HG03097 (cell line): Measurements from ENCODE around the gene FOLR2.

Experiments
- ATAC-seq: cut with Tn5 transposase; IDR thresholded peaks from one replicate; pipeline ENCODE4 v1.9.1; 2021; ENCODE audit not compliant: unreplicated experiment, low FRiP score

Gene FOLR2

GRCh38 chr11:72239849-72240460 is 23.4 kb downstream of the FOLR2 start:
- ATAC-seq, result no peak

DNA sequence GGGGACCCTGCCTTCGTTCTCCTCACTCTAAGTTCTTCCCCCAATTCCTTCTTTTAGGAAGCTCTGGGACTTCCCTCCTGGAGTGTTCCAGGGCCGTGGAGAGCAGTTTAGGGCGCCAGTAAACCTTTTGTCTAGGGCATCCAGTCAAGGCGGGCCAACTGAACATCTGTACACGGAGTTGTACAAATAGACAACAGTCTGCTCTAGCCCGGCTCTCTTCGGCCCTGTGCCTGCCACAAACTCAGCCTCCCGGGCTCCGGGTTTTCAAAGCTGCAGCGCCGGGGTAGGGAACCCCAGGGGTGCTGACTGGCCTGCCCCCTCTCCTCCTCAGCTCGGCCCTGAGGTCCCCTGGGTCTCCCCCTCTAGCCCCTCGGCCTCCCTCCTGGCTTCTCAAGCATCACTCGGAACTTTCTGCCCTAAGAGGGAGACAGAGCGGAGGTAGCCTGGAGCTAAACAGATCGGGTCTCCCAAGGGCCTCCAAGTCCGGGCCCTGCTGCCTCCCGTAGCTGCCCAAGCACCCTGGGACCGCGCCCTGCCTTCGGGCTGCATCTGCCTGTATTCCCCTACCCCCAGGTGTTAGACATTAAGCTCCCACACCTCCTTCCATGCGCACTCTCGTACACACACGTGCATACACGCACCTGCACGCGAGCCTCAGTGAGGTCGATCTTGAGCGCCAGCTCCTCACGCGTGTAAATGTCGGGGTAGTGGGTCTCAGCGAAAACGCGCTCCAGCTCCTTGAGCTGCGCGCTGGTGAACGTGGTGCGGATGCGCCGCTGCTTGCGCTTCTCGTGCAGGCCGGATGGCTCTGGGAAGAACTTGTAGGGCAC is 24.1 kb downstream of the FOLR2 start:
- ATAC-seq, result no peak

DNA sequence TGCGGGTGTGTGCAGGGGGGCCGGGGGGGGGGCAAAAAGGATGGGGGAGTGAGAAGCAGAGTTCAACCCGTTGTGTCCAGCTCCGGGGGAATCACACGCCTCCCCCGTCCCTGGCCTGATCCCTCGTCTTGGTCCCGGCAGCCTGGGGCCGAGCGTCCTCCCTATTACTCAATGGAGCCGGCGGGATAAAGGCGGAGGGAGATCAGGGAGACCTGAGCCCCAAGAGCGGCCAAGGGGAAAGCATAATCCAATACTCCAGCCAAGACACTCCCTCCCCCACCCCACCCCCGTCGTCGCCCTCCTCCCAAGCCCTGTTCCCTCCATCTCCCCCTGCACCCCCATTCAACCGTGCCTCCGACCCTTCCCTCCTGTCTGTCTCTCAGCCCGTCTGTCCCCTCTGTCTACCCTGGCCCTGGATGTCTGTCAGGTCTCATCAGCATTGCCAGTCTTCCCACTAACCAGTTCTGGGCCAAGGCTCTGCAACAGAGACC is 24.7 kb downstream of the FOLR2 start:
- ATAC-seq, result no peak

DNA sequence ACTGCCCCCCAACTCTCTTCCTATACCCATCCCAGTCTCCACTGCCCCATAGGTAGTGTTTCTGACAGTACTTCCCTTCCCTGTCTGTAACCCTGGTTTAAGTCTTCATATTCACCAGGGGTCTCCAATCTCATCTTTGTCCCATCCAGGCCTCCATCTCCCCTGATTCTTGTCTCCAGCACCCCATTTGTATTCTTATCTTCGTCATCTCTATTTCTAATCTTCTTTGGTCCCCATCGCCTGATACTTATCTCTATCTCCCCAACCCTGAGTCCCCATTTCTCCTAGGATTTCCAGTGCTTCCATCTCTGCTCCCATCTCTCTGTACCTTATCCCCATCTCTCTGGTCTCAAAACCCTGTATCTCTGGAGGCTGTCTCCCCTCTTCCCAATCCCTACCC is 25.5 kb downstream of the FOLR2 start:
- ATAC-seq, result no peak

DNA sequence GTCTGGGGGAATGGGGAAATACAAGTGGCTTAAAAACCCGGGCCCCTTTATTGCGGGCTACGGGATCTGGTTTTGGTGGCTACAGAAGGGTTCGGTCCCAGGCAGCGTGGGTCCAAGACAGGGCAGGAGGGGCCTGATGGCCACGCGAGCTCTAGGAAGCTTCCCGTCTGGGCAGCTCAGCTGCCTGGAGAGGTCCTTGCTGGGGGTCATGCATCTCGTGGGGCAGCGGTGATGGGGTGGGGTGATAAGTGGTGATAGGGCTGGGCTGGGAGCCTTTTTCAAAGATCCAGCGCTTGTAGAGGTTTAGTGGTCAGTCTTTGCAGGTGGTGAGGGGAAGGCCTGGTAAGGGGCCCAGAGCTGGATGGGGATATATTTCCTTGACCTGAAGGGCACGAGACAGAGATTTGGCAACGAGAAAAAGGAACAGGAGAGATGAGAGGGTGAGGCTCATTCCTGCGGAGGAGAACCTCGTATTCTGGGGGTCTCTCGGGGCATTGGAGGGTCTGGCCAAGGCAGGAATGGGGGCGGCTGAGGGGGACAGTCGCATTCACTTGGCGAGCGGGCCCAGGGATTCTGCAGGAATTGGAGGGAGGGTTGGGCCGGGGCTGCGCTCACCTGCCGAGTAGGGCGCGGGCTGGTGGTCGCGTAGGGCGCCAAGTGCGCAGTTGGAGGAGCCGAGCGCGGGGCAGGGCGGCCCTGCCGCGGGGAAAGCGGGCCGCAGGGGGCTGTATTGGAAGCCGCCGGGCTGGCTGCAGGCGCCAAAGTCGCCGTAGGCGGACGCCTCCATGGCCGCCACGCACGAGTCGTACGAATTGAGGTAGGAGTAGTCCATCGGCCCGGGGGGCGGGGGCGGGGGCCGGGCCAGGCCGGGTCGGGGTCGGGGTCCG is 26.8 kb downstream of the FOLR2 start:
- no peak for ATAC-seq

DNA sequence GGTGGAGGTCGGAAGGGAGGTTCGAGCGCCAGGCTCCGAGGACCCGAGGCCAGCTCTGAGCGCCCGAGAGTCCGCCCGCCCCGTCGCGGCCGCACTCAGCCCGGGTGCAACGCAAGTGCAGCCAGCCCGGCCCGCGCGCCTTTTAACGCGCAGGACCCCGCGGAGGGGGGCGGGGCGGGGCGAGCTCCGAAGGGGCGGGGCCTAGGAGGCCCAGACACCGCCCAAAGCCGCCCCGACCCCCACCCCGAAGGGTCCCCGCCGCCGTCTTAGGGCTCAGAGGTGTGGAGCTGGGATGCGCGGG is 27.4 kb downstream of the FOLR2 start, which contains the start of gene PHOX2A:
Gene PHOX2A, minus strand, starts transcription at position 117 of the 301 bp plus-strand sequence. CDS start 172 bp downstream, outside the sequence.
- no peak for ATAC-seq

DNA sequence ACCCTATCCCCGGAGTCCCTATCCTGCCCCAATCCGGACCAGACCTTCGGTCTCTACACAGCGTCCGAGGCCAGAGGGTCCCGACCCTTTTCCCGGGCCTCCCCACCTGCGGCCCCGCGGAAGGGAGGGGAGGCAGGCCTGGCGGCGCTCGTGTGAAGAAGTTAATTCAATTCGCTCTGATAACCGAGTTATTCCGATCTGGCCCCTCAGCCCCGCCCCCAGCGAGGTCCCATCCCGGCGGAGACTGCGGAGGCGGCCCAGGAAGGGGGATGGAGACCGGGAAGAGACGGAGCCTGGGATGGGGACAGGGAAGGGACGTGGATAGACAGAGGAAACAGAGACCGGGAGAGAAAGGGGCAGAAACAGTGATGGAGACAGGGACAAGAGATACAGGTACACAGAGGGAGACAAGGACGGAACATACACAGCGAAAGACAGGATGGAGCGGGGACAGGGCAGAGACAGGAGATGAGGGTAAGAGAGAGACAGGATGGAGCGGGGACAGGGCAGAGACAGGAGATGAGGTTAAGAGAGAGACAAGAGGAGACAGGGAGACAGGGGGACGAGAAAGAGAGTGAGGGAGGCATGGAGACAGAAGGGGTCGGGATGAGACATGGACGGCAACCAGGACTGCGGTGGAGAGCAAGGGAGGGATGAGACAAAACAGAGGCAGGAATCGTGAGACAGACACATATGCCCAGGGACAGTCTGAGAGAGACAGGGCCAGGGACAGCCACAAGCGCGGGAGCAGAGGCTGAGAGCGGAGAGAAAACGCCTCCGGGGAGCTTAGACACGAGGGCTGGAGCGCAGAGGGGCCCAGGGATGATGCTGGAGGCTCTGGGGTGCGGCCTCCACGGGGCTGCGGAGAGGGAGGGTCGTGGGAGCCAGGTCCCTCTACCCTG is 28.0 kb downstream of the FOLR2 start:
- ATAC-seq, result no peak

GRCh38 chr11:72245263-72245816 is 28.7 kb downstream of the FOLR2 start:
- no peak for ATAC-seq

DNA sequence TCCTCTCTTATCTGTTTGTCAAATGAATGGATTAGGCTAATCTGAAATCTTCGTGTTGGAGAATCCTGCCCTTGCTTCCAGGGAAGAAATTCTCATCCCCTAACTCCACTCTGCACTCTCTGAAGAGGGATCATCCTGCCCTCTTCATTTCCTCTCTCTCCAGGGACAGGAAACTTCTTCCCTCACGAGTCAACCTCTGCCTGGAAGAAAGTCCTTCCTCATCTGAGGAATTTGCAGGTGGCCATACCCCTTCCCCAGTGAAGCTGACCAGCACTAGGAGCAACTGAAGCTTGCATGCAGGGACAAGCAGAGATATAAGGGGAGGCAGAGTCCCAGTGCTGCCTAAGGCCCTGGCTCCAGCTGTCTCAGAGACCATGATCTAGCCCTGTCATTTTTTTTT is 31.0 kb downstream of the FOLR2 start:
- no peak for ATAC-seq

GRCh38 chr11:72249961-72250360 is 33.4 kb downstream of the FOLR2 start:
- no peak for ATAC-seq

- ATAC-seq, result no peak
Observed at GRCh38 chr11:72250661-72251464, 34.3 kb downstream of the FOLR2 start.

DNA sequence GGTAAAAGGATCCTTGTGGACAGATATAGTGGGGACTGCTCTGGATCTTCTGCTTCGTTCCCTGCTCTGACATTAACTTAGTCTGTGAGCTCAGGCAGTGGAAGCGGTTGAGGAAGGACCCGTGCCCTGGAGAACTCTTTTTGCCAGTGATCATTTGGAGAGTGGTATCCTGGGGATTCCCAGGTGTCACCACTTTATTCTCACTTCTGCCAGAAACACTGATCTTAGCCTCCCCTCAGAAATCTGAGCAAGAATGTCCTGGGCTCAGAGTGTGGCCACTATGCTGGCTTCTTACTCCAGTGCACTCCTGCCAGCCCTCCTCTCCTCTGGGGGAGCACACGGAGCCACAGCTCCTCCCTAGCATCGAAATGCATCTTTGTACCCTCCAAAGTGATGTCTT is 35.0 kb downstream of the FOLR2 start:
- ATAC-seq, result no peak

DNA sequence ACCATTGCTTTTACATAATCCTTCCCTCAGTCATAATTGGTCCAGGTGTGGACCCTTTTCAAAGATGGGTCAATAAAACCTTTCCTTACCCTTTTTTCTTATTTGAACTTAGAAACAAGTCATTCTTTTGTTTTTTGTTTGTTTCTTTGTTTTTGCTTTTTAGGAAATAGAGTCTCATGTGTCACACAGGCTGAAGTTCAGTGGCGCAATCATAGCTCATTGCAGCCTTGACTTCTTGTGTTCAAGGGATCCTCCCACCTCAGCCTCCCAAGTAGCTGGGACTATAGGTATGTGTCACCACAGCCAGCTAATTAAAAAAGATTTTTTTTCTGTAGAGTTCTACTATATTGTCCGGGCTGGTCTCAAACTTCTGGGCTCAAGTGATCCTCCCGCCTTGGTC is 36.8 kb downstream of the FOLR2 start:
- no peak for ATAC-seq

DNA sequence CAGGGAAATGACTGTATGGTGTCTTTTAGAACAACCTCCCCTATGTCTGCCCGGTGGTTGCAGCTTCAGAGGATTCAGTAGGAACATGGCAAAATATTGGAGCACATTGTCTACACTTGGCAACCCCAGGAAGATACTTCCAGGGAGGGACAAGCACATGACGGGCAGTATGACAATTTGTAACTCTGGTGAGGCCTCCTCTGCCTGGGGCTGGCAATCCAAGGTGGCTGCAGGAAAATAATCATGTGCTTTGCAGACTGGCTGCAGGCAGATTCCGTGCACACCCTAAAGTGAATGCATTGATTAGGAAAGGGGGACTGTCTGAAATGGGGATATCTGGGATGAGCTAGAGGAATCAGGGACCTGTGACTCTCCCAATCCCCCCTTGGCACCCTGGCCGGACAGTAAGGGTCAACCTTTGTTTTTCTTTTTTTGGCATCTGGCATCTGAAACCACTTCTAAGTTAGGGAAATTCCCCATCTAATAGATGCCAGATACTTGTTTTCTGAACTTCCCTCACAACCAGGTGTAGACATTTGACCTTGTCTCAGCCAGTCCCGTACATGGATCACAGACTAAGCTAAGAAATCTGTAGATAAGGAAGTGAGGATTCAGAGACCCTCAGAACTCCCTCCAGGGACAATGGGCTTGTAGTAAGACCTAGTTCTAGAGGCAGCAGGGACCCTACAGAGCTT is 37.9 kb downstream of the FOLR2 start:
- no peak for ATAC-seq

- ATAC-seq, result no peak
Observed at GRCh38 chr11:72257570-72257969, 41.0 kb downstream of the FOLR2 start.

- ATAC-seq, result no peak
Observed at GRCh38 chr11:72259490-72259889, 42.9 kb downstream of the FOLR2 start.

GRCh38 chr11:72260574-72260973 is 44.0 kb downstream of the FOLR2 start:
- ATAC-seq, result no peak

GRCh38 chr11:72263361-72263760 is 46.8 kb downstream of the FOLR2 start:
- no peak for ATAC-seq
